IMR-90 (cell line): ENCODE results near the gene MEDAG. TPM values are rescaled to one million over a fixed set of nuclear protein-coding genes. Genes with fewer than 3 reads are reported as not detected.

Experiments used
- ATAC-seq: fragments of 200-7000 bp; cut with Tn5 transposase; 2 replicates; pipeline ENCODE4 v1.9.1; 2020; ENCODE audit warnings: low read depth, mild to moderate bottlenecking, moderate library complexity
- BruUV-seq: library from RNA; stranded (reverse); fragments of 400-500 nt; replicated peaks from 2 replicates; lab custom pipeline; 2021; lab: Mats Ljungman, UMichigan
- CTCF ChIA-PET: fragments of 300-600 bp; formaldehyde crosslinking; extraction: SDS; loops from one replicate; lab custom pipeline; 2021; ENCODE audit warnings: antibody characterized with exemption; lab: Yijun Ruan, JAX
- POLR2A ChIA-PET: fragments of 300-600 bp; sonication (Branson Sonifier 250); formaldehyde crosslinking; loops from one replicate; lab custom pipeline; 2022; ENCODE audit warnings: antibody characterized with exemption; ENCODE audit not compliant: unreplicated experiment; lab: Charles Lee
- DNase-seq: peaks from one replicate; pipeline ENCODE4 v3.0.0; 2013
- H2AFZ ChIP-seq: replicated peaks from 2 replicates; pipeline ENCODE3; 2013; ENCODE audit warnings: low read length, mild to moderate bottlenecking; ENCODE audit not compliant: poor library complexity
- H2AK5ac ChIP-seq: 2 replicates; pipeline ENCODE4 v1.6.1; 2013; ENCODE audit warnings: low read depth, low read length, inconsistent platforms
- H2AK9ac ChIP-seq: replicated peaks from 2 replicates; pipeline ENCODE3; 2013; ENCODE audit warnings: mild to moderate bottlenecking, low read depth, low read length, moderate library complexity; ENCODE audit not compliant: poor library complexity
- H2BK120ac ChIP-seq: 2 replicates; pipeline ENCODE4 v1.6.1; 2013; ENCODE audit warnings: low read depth, low read length, inconsistent platforms
- H2BK15ac ChIP-seq: 3 replicates; pipeline ENCODE4 v1.6.1; 2013; ENCODE audit warnings: low read depth, low read length, inconsistent platforms
- H2BK20ac ChIP-seq: 2 replicates; pipeline ENCODE4 v1.6.1; 2013; ENCODE audit warnings: low read depth, mild to moderate bottlenecking, inconsistent platforms, low read length, moderate library complexity
- H2BK5ac ChIP-seq: 2 replicates; pipeline ENCODE4 v1.6.1; 2013; ENCODE audit warnings: mild to moderate bottlenecking, low read depth, low read length, inconsistent platforms; ENCODE audit not compliant: poor library complexity, severe bottlenecking
- H3K14ac ChIP-seq: replicated peaks from 2 replicates; pipeline ENCODE4 v1.6.1; 2013; ENCODE audit warnings: low read depth, low read length, inconsistent platforms
- H3K18ac ChIP-seq: 2 replicates; pipeline ENCODE4 v1.6.1; 2013; ENCODE audit warnings: low read depth, low read length, control low read depth
- H3K23ac ChIP-seq: 2 replicates; pipeline ENCODE4 v1.6.1; 2013; ENCODE audit warnings: low read depth, low read length, inconsistent platforms
- H3K27ac ChIP-seq: 2 replicates; pipeline ENCODE4 v1.5.1; 2013; ENCODE audit warnings: mild to moderate bottlenecking, control low read depth, low read length; ENCODE audit not compliant: insufficient read depth
- H3K27me3 ChIP-seq: 2 replicates; pipeline ENCODE4 v1.6.1; 2013; ENCODE audit warnings: low read length; ENCODE audit not compliant: control insufficient read depth, insufficient read depth
- H3K36me3 ChIP-seq: 2 replicates; pipeline ENCODE4 v1.6.1; 2013; ENCODE audit warnings: low read length, mixed read lengths; ENCODE audit not compliant: control insufficient read depth, insufficient read depth
- H3K4ac ChIP-seq: 2 replicates; pipeline ENCODE4 v1.6.1; 2013; ENCODE audit warnings: low read depth, low read length, inconsistent platforms
- H3K4me1 ChIP-seq: 2 replicates; pipeline ENCODE4 v1.6.1; 2013; ENCODE audit warnings: low read length, mixed read lengths; ENCODE audit not compliant: control insufficient read depth, insufficient read depth
- H3K4me2 ChIP-seq: 2 replicates; pipeline ENCODE4 v1.6.1; 2013; ENCODE audit warnings: low read depth, mild to moderate bottlenecking, control low read depth, low read length, moderate library complexity
- H3K4me3 ChIP-seq: 2 replicates; pipeline ENCODE4 v1.5.1; 2013; ENCODE audit warnings: low read depth, mild to moderate bottlenecking, control low read depth, low read length, moderate library complexity; ENCODE audit not compliant: insufficient read depth
- H3K56ac ChIP-seq: 2 replicates; pipeline ENCODE4 v1.6.1; 2013; ENCODE audit warnings: low read length, inconsistent platforms; ENCODE audit not compliant: insufficient read depth; ENCODE audit errors: extremely low read depth
- H3K79me1 ChIP-seq, 2 experiments: 2 replicates each; pipeline ENCODE4 v1.6.1; 2013; ENCODE audit warnings: low read length in 2 of 2, inconsistent platforms in 1 of 2, low read depth in 1 of 2
- H3K9ac ChIP-seq: 2 replicates; pipeline ENCODE4 v1.6.1; 2013; ENCODE audit warnings: low read depth, low read length, control low read depth
- H3K9me1 ChIP-seq: 2 replicates; pipeline ENCODE4 v1.6.1; 2013; ENCODE audit warnings: low read length, inconsistent platforms; ENCODE audit not compliant: insufficient read depth
- H3K9me3 ChIP-seq: 2 replicates; pipeline ENCODE4 v1.6.1; 2013; ENCODE audit warnings: low read length; ENCODE audit not compliant: control insufficient read depth, insufficient read depth
- H4K20me1 ChIP-seq: 2 replicates; pipeline ENCODE4 v1.6.1; 2013; ENCODE audit warnings: low read length, inconsistent platforms; ENCODE audit not compliant: insufficient read depth
- H4K5ac ChIP-seq: 2 replicates; pipeline ENCODE4 v1.6.1; 2013; ENCODE audit warnings: mild to moderate bottlenecking, low read depth, low read length, control low read depth
- H4K8ac ChIP-seq, 2 experiments: 2 replicates each; pipeline ENCODE4 v1.6.1; 2013; ENCODE audit warnings: low read depth in 2 of 2, low read length in 2 of 2, control low read depth in 1 of 2, inconsistent platforms in 1 of 2
- H4K91ac ChIP-seq: 2 replicates; pipeline ENCODE4 v1.6.1; 2013; ENCODE audit warnings: low read depth, low read length, inconsistent platforms; ENCODE audit not compliant: insufficient read depth
- CHD1 ChIP-seq: IDR thresholded peaks from 2 replicates; pipeline ENCODE4 v1.6.1; 2012; ENCODE audit warnings: low read depth, low read length, improper control_type of control experiment
- MAZ ChIP-seq: IDR thresholded peaks from 2 replicates; pipeline ENCODE4 v1.6.1; 2012; ENCODE audit warnings: low read depth, mild to moderate bottlenecking, low read length, improper control_type of control experiment, moderate library complexity, borderline replicate concordance
- MXI1 ChIP-seq: IDR thresholded peaks from 2 replicates; pipeline ENCODE4 v1.6.1; 2012; ENCODE audit warnings: low read depth, mild to moderate bottlenecking, low read length, moderate library complexity, borderline replicate concordance
- RAD21 ChIP-seq: IDR thresholded peaks from 2 replicates; pipeline ENCODE4 v1.6.1; 2012; ENCODE audit warnings: low read length, improper control_type of control experiment
- RFX5 ChIP-seq: IDR thresholded peaks from 2 replicates; pipeline ENCODE4 v1.8.0; 2012; ENCODE audit warnings: low read depth, mild to moderate bottlenecking, low read length, moderate library complexity
- WGBS, 2 experiments: methylation state at CpG; one replicate each; pipeline versions ENCODE4 v1.1.5 to v1.1.7; 2013; ENCODE audit warnings: missing lambda C conversion rate in 2 of 2; ENCODE audit not compliant: insufficient read length in 1 of 2; ENCODE audit errors: extremely low coverage in 2 of 2; 5-methylcytosine and 5-hydroxymethylcytosine counted together
- dilution Hi-C: fragments of 300-500 bp; cut with HindIII; formaldehyde crosslinking; loops from one replicate; pipeline ENCODE4 v1.14.3; 2018; ENCODE audit warnings: low sequenced_read_pairs; ENCODE audit not compliant: unreplicated experiment
- in situ Hi-C: fragments of 300-500 bp; cut with MboI; formaldehyde crosslinking; loops from 3 replicates; pipeline ENCODE4 v1.14.3; 2019; ENCODE audit warnings: low sequenced_read_pairs, inconsistent platforms, mixed read lengths
- intact Hi-C: fragments of 100-400 bp; cut with micrococcal nuclease; formaldehyde crosslinking; loops from 2 replicates; pipeline ENCODE4 v1.10.0; 2022
- polyA plus RNA-seq, 3 experiments: library from polyadenylated mRNA; depleted of rRNA; stranded (reverse); fragments of >200 nt; gene quantifications; 2 replicates each; pipeline ENCODE4 v1.2.3, GENCODE V29; 2012; ENCODE audit warnings: low replicate concordance in 1 of 3
- total RNA-seq: library from RNA; depleted of rRNA; stranded (reverse); fragments of >200 nt; gene quantifications from 2 replicates; pipeline ENCODE4 v1.2.3, GENCODE V29; 2012

The MEDAG gene
- total and polyA plus RNA-seq, 2 of the 4 experiments (the other 2 are of a cell fraction): 0.32 to 0.36 TPM

- intact Hi-C loops (no loop called here), dilution Hi-C loops (no loop called here), in situ Hi-C loops (no loop called here)
- Histone ChIP-seq H2BK5ac (no peak overlapping the region), H4K5ac (no peak overlapping the region), H3K36me3 (no peaks in the 10 kb centered on the region), H3K27ac (no peak overlapping the region), H2AK5ac (no peak overlapping the region), H3K27me3 (no peaks in the 10 kb centered on the region; the same call in 1 of the 2 replicates), H3K56ac (no peak overlapping the region), H3K9me3 (no peaks in the 10 kb centered on the region), H2BK15ac (no peak overlapping the region), H2BK120ac (no peak overlapping the region), H4K8ac (no peak overlapping the region), H3K4me2 (no peak overlapping the region), H3K14ac (no peak overlapping the region), H3K4me1 (no peaks in the 10 kb centered on the region), H2AK9ac (no peak overlapping the region), H3K9me1 (no peaks in the 10 kb centered on the region), H2AFZ (no peak overlapping the region), H3K18ac (no peak overlapping the region), H3K4me3 (no peak overlapping the region), H4K91ac (no peak overlapping the region), H3K23ac (no peak overlapping the region), H3K4ac (no peak overlapping the region), H2BK20ac (no peak overlapping the region), H4K20me1 (no peaks in the 10 kb centered on the region), H3K79me1 (no peaks in the 10 kb centered on the region), H3K9ac (no peak overlapping the region)
- ATAC-seq (no peak), DNase-seq (no peak)
- no TSS peak for BruUV-seq
- no peak for TF ChIP-seq RAD21
- no peak for TF ChIP-seq MAZ
- no peak for TF ChIP-seq RFX5
- no peak for TF ChIP-seq MXI1
- no peak for TF ChIP-seq CHD1
- WGBS, 2 experiments: no CpG with 5 or more reads among the region's 3 CpGs
- ChIA-PET POLR2A (no interaction called here), CTCF (no interaction called here)
Measured at GRCh38 chr13:30924721-30925120, 18.6 kb downstream of the MEDAG start.
